GM12875 (cell line): ENCODE results near the gene TMEM59.
"Not testable (repeated sequence)": the region's sequence is repeated elsewhere in the genome, so short reads cannot be mapped to it uniquely, and the experiment has no call there.

ENCODE experiments used
- H3K4me3 ChIP-seq: one replicate; pipeline ENCODE4 v1.5.1; 2011; ENCODE audit warnings: low read depth, low read length, control low read depth
- TF ChIP-seq, protein P1 (sequence below): IDR thresholded peaks from 2 replicates; pipeline ENCODE4 v1.5.1; 2011; ENCODE audit warnings: low read depth, mild to moderate bottlenecking, control low read depth, inconsistent platforms, low read length, moderate library complexity, borderline replicate concordance; ENCODE audit not compliant: insufficient read depth

TMEM59 gene

DNA sequence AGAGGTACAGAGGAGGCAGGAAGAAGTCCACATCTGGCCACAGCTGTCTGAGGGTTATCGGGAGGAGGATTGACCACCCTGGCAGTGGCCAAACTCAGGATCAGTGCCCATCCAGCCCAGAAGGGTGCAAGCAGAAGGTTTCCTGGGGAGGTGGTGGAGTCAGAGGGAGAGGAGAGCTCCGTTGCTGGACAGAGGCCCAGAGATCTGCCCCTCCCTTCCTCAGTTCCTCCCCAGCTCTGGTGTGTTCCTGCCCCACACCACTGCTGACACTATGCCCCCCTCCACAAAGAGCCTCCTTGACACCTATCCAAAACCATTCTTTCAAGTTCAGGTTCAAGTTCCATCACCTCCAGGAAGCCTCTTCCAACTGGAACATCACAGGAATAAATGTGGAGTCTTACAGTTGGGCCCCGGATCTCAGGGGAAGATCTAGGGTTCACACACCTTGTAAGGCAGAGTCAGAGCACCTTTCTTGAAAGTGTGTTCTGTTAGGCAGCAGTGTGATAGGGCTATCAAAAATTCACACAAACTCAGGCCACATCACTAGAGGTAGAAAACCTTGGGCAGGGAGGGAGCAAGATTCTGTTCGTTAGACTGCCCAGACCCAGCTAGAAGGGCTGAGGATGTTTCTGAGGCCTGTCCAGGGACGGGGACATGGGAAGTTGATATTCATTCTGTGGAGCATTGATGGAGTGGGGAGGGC, 42.4 kb downstream of the TMEM59 start:
- TF ChIP-seq, protein P1, sequence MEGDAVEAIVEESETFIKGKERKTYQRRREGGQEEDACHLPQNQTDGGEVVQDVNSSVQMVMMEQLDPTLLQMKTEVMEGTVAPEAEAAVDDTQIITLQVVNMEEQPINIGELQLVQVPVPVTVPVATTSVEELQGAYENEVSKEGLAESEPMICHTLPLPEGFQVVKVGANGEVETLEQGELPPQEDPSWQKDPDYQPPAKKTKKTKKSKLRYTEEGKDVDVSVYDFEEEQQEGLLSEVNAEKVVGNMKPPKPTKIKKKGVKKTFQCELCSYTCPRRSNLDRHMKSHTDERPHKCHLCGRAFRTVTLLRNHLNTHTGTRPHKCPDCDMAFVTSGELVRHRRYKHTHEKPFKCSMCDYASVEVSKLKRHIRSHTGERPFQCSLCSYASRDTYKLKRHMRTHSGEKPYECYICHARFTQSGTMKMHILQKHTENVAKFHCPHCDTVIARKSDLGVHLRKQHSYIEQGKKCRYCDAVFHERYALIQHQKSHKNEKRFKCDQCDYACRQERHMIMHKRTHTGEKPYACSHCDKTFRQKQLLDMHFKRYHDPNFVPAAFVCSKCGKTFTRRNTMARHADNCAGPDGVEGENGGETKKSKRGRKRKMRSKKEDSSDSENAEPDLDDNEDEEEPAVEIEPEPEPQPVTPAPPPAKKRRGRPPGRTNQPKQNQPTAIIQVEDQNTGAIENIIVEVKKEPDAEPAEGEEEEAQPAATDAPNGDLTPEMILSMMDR: no peak
- H3K4me3 ChIP-seq: no peak overlapping the region

DNA sequence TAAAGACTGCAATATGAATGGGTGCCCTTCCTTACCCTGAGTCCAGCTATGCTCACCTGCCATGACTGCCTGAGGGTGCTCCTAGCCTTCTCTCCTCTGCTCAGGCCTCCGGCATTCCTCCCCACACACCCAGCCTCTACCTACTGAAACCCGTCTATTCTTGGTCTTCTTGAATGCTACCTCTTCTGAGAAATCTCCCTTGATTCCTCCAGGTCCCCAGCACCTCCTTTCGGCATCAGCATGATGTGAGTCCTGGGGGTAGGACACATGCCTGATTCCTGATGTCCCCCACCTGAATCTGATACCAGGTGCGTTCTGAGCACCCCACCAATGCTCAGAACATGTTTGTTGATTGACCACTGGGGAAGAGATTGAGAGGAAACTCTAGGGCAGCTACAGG, 43.6 kb downstream of the TMEM59 start:
- H3K4me3 ChIP-seq: no peak overlapping the region
- TF ChIP-seq, protein P1: no peak

DNA sequence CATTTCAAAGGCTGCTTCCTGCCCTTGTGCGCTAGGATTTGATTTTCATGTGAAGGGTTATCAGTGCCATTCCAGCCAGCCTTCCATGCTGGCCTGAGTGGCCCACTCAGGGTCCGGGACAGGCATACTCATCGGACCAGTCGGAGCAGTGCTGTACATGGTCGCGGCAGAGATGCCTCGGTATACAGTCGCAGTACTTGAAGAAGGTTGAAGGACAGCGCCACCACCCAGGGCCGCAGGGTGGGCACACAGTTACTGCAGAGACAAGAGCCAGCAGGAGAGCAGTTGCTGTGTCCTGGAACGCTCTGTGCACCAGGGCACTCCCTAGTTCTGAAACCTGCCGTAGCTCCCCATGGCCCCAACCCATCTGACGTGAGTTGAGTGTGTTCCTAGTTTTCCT, 44.1 kb downstream of the TMEM59 start:
- TF ChIP-seq, protein P1: no peak
- no peak overlapping the region for H3K4me3 ChIP-seq

DNA sequence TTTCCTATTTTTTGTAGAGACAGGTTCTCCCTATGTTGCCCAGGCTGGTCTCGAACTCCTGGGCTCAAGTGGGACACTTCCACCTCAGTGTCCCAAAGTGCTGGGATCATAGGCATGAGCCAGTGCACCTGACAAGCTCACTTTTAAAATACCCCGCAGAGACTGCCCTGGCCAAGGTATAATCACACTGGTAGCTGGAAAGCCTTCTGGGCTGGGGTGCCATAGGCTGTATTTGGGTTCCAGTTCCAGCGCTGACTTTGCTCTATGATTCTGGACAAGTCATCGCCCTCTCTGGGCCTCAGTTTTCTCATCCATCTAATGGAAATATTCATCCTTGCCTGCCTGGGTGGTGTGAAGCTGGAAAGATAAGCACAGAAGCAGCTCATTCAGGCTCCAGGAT, 45.4 kb downstream of the TMEM59 start:
- H3K4me3 ChIP-seq: no peak overlapping the region
- TF ChIP-seq, protein P1: no peak

DNA sequence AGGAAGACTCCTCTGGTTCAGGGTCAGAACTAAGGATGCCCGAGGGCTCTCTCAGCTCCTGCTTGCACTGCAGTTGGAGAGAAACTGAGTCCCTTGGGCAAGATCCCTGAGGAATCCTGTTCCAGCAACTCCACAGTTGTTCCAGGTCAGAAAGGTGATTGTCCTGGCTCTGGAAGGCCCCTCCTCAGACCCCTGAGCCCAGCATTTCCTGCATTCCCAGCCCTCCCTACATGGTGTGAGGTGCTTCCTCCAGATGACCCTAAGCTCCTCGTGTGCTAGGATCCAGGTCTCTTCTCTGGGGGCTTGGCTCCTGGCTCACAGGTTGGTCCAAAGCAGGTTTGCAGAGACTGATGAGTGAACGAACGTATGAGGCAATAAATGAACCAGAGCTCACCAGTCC, 46.5 kb downstream of the TMEM59 start:
- TF ChIP-seq, protein P1: no peak
- no peak overlapping the region for H3K4me3 ChIP-seq

DNA sequence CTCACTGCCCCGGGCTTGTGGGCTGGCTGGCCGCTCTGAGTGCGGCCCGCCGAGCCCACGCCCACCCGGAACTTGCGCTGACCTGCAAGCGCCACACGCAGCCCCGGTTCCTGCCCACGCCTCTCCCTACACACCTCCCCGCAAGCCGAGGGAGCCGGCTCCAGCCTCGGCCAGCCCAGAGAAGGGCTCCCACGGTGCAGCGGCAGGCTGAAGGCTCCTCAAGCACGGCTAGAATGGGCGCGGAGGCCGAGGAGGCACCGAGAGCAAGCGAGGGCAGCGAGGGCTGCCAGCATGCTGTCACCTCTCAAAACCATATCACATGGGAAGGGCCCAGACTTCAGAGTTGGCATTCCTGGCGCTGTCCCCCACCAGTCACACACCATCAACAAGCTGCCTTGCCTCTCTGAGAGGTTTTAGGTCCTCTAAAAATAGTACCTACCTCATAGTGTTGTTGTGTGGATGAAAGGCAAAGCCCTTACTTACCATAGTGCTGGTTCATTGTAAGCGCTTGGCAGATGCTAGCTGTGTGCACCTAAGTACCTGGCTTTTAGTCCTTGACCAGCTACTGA, 48.4 kb downstream of the TMEM59 start:
- TF ChIP-seq, protein P1: no peak
- H3K4me3 ChIP-seq: no peak overlapping the region

DNA sequence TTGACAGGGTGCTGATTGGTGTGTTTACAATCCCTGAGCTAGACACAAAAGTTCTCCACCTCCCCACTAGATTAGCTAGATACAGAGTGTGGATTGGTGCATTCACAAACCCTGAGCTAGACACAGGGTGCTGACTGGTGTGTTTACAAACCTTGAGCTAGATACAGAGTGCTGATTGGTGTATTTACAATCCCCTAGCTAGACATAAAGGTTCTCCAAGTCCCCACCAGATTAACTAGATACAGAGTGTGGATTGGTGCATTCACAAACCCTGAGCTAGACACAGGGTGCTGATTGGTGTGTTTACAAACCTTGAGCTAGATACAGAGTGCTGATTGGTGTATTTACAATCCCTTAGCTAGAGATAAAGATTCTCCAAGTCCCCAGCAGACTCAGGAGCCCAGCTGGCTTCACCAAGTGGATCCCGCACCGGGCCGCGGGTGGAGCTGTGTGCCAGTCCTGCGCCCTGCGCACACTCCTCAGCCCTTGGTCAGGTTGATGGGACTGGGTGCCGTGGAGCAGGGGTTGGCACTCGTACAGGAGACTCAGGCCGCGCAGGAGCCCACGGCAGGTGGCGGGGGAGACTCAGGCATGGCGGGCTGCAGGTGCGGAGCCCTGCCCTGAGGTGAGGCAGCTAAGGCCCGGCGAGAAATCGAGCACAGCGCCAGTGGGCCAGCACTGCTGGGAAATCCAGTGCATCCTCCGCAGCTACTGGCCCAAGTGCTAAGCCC, 49.1 kb downstream of the TMEM59 start:
- not testable (repeated sequence) for H3K4me3 ChIP-seq
